ENCODE results near the gene ABHD3. TPM values are rescaled to one million over a fixed set of nuclear protein-coding genes. Genes with fewer than 3 reads are reported as not detected.
A peak's percentile ranks its signal among the peaks of the same experiment; 100 is the strongest.

The ABHD3 gene
- total and polyA plus RNA-seq, 7 experiments from 2014 or later = 21.9 to 53.1 (median 39.6) TPM

DNA sequence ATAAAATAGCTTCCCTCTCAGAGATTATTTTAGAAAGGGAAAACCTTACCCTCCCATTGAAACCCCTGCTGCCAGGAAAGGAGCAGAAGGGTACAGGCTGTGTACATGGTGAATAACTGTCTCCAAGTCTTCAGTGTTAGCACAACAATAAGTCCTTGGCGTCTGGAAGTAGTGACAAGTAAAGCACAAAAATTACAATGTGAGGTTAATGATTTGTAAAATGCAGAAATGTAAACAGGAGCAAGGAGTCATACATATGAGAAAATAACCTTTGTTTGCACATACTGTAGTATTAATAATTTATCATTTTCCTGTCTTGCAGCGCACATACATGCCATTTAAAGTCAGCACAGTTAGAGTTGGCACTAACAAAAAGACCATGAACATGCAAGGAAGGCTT, 40.5 kb downstream of the ABHD3 start:
- no peak overlapping the region for H3K27ac Mint-ChIP-seq
- intact Hi-C loops (cut with micrococcal nuclease) = no loop called here
- H3K27me3 Mint-ChIP-seq = no peaks in the 10 kb centered on the region
- Histone ChIP-seq H3K36me3 (ENCODE audit: control insufficient read depth in 2 of 3, insufficient read depth in 3 of 3, low read length in 3 of 3) (peaks cover 0 to 18% (median 0%) of the 10 kb centered on the region in 3 experiments), H3K9me3 (ENCODE audit: control insufficient read depth in 2 of 3, low read length in 3 of 3) (no peaks in the 10 kb centered on the region), H3K27me3 (ENCODE audit: control insufficient read depth in 2 of 2, insufficient read depth in 2 of 2, low read length in 2 of 2) (no peaks in the 10 kb centered on the region), H3K27ac (ENCODE audit: low read depth, low read length) (no peak overlapping the region), H3K4me3 (ENCODE audit: low read length) (no peak overlapping the region), H3K4me1 (ENCODE audit: control insufficient read depth in 2 of 2, insufficient read depth in 2 of 2, low read length in 2 of 2) (no peaks in the 10 kb centered on the region)
- H3K9me3 Mint-ChIP-seq = no peaks in the 10 kb centered on the region
- H3K4me3 Mint-ChIP-seq = no peak overlapping the region
- POLR2A ChIA-PET = interaction anchor here (1.5 kb wide), 1 partner anchor 12 kb away, joined by 3 read pairs; no protein-coding TSS in a partner anchor
- CTCF ChIA-PET = no interaction called here
- no peak for ATAC-seq
- no peak for DNase-seq
- H3K36me3 Mint-ChIP-seq = peaks cover 0 to 27% (median 11%) of the 10 kb centered on the region in 5 donors
- no peaks in the 10 kb centered on the region for H3K4me1 Mint-ChIP-seq

DNA sequence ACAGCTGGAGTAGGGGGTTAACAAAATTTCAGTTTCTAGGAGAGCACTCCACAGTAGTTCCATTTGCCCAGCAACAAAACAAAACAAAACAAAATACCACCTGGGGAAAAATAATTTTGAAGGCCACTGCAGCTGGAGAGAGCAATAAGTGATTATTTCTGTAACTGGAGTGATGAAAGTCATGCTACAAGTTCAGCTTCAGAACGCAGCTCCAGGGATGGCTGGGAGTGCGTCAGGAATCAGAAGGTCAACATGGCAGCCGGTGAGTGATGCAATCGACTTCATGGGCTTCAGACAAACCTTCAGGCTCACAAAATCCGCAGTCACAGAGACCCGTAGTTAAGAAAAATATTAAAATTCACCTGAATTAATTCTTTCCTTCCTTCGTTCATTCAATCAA, 41.0 kb downstream of the ABHD3 start:
- peaks cover 0 to 27% (median 11%) of the 10 kb centered on the region in 5 donors for H3K36me3 Mint-ChIP-seq
- POLR2A ChIA-PET = interaction anchor here (1.5 kb wide), 1 partner anchor 11 kb away, joined by 3 read pairs; no protein-coding TSS in a partner anchor
- H3K27me3 Mint-ChIP-seq = no peaks in the 10 kb centered on the region
- H3K9me3 ChIP-seq (ENCODE audit: control insufficient read depth in 2 of 3, low read length in 3 of 3) = no peaks in the 10 kb centered on the region
- no peaks in the 10 kb centered on the region for H3K4me1 ChIP-seq (ENCODE audit: control insufficient read depth in 2 of 2, insufficient read depth in 2 of 2, low read length in 2 of 2)
- no peak for DNase-seq
- intact Hi-C loops (cut with micrococcal nuclease) = no loop called here
- no peak for ATAC-seq
- no peak overlapping the region for H3K27ac Mint-ChIP-seq
- H3K9me3 Mint-ChIP-seq = no peaks in the 10 kb centered on the region
- H3K4me3 ChIP-seq (ENCODE audit: low read length) = no peak overlapping the region
- no peaks in the 10 kb centered on the region for H3K4me1 Mint-ChIP-seq
- H3K36me3 ChIP-seq (ENCODE audit: control insufficient read depth in 2 of 3, insufficient read depth in 3 of 3, low read length in 3 of 3) = peaks cover 0 to 19% (median 0%) of the 10 kb centered on the region in 3 experiments
- no peak overlapping the region for H3K27ac ChIP-seq (ENCODE audit: low read depth, low read length)
- CTCF ChIA-PET = no interaction called here
- H3K4me3 Mint-ChIP-seq = no peak overlapping the region
- H3K27me3 ChIP-seq (ENCODE audit: control insufficient read depth in 2 of 2, insufficient read depth in 2 of 2, low read length in 2 of 2) = no peaks in the 10 kb centered on the region

DNA sequence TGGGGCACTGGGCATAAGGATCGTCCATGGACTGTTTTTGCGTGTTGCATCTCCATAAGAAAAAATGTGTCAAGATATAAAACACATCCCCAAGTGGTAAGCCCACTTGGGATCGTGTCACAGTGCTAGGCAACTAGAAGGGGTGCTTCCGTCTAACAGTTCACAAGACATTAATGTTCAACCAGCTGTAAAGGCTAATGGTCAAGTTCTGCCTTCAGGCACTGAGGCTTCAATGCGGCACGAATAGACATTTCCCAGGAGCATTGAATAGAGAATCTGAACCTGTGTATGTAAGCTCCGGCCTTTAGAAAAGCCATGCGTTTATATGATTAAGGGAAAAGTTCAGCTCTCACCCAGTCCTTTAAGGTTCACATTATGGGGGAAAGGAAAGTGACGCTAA, 42.0 kb downstream of the ABHD3 start:
- H3K27me3 ChIP-seq (ENCODE audit: control insufficient read depth in 2 of 2, insufficient read depth in 2 of 2, low read length in 2 of 2) = no peaks in the 10 kb centered on the region
- peaks cover 0 to 27% (median 11%) of the 10 kb centered on the region in 5 donors for H3K36me3 Mint-ChIP-seq
- DNase-seq (no peak), ATAC-seq (no peak)
- H3K9me3 ChIP-seq (ENCODE audit: control insufficient read depth in 2 of 3, low read length in 3 of 3) = no peaks in the 10 kb centered on the region
- ChIA-PET CTCF (no interaction called here), POLR2A (interaction anchor here (1.5 kb wide), 1 partner anchor 10 kb away, joined by 3 read pairs; no protein-coding TSS in a partner anchor)
- no peaks in the 10 kb centered on the region for H3K27me3 Mint-ChIP-seq
- no peaks in the 10 kb centered on the region for H3K9me3 Mint-ChIP-seq
- H3K27ac Mint-ChIP-seq = no peak overlapping the region
- peaks cover 0 to 19% (median 0%) of the 10 kb centered on the region in 3 experiments for H3K36me3 ChIP-seq (ENCODE audit: control insufficient read depth in 2 of 3, insufficient read depth in 3 of 3, low read length in 3 of 3)
- intact Hi-C loops (cut with micrococcal nuclease) = no loop called here
- no peaks in the 10 kb centered on the region for H3K4me1 Mint-ChIP-seq
- no peaks in the 10 kb centered on the region for H3K4me1 ChIP-seq (ENCODE audit: control insufficient read depth in 2 of 2, insufficient read depth in 2 of 2, low read length in 2 of 2)
- H3K4me3 Mint-ChIP-seq = no peak overlapping the region
- no peak overlapping the region for H3K4me3 ChIP-seq (ENCODE audit: low read length)
- no peak overlapping the region for H3K27ac ChIP-seq (ENCODE audit: low read depth, low read length)

DNA sequence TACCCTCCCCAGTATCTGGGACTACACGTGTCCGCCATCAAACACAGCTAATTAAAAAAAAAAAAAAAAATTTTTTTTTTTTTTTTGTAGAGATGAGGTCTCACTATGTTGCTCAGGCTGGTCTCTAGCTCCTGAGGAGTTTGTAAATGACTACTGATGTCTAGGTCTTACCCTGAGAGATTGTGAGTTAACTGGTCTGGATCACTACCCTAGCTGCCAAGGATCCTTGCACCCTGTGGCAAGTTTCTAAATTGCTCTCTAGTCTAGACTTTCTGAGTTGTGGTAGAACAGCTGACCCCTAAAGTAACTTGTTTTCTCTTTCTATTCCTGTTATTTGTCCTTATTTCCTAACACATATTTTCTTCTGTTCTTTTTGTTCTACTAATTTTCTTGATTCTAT, 44.5 kb downstream of the ABHD3 start:
- Mint-ChIP-seq H3K4me3 (no peak overlapping the region), H3K27me3 (no peaks in the 10 kb centered on the region), H3K27ac (peak overlapping the region in 3 of 9 donors; percentile 25 to 60 (median 41)), H3K36me3 (peaks cover 0 to 38% (median 16%) of the 10 kb centered on the region in 5 donors), H3K9me3 (no peaks in the 10 kb centered on the region), H3K4me1 (peaks cover 0 to 3% (median 0%) of the 10 kb centered on the region in 7 donors)
- no peak for ATAC-seq
- no peaks in the 10 kb centered on the region for H3K27me3 ChIP-seq (ENCODE audit: control insufficient read depth in 2 of 2, insufficient read depth in 2 of 2, low read length in 2 of 2)
- CTCF ChIA-PET = no interaction called here
- POLR2A ChIA-PET = no interaction called here
- H3K4me1 ChIP-seq (ENCODE audit: control insufficient read depth in 2 of 2, insufficient read depth in 2 of 2, low read length in 2 of 2) = no peaks in the 10 kb centered on the region
- DNase-seq = no peak
- H3K36me3 ChIP-seq (ENCODE audit: control insufficient read depth in 2 of 3, insufficient read depth in 3 of 3, low read length in 3 of 3) = peaks cover 0 to 24% (median 0%) of the 10 kb centered on the region in 3 experiments
- no peak overlapping the region for H3K4me3 ChIP-seq (ENCODE audit: low read length)
- H3K27ac ChIP-seq (ENCODE audit: low read depth, low read length) = no peak overlapping the region
- intact Hi-C loops (cut with micrococcal nuclease) = no loop called here
- H3K9me3 ChIP-seq (ENCODE audit: control insufficient read depth in 2 of 3, low read length in 3 of 3) = no peaks in the 10 kb centered on the region

DNA sequence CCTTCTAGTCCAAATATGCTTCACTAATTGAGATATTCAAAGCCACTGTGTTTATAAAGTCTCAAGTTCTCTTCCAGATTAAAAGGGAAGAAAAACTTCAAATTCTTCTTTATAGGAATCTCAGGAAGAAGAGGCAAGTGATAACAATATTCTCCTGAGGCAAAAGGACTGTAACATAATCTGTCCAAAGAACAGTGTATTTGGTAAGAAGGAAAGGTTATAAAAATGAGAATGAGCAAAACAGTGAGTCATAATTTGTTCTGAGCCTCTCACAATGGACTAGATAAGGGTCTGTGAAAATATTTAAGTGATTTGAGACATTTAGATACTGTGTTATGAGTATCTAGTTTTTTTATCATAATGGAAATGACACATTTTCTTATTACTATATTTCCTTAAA, 48.2 kb downstream of the ABHD3 start:
- Mint-ChIP-seq H3K4me1 (peaks cover 0 to 3% (median 0%) of the 10 kb centered on the region in 7 donors), H3K36me3 (peaks cover 5 to 37% (median 25%) of the 10 kb centered on the region in 5 donors), H3K27me3 (no peaks in the 10 kb centered on the region), H3K4me3 (no peak overlapping the region), H3K27ac (peak overlapping the region in 3 of 9 donors; percentile 9 to 65 (median 33)), H3K9me3 (no peaks in the 10 kb centered on the region)
- Histone ChIP-seq H3K4me3 (ENCODE audit: low read length) (no peak overlapping the region), H3K9me3 (ENCODE audit: control insufficient read depth in 2 of 3, low read length in 3 of 3) (no peaks in the 10 kb centered on the region), H3K36me3 (ENCODE audit: control insufficient read depth in 2 of 3, insufficient read depth in 3 of 3, low read length in 3 of 3) (peaks cover 0 to 17% (median 0%) of the 10 kb centered on the region in 3 experiments), H3K27ac (ENCODE audit: low read depth, low read length) (no peak overlapping the region), H3K27me3 (ENCODE audit: control insufficient read depth in 2 of 2, insufficient read depth in 2 of 2, low read length in 2 of 2) (no peaks in the 10 kb centered on the region), H3K4me1 (ENCODE audit: control insufficient read depth in 2 of 2, insufficient read depth in 2 of 2, low read length in 2 of 2) (no peaks in the 10 kb centered on the region)
- DNase-seq (no peak), ATAC-seq (no peak)
- intact Hi-C loops (cut with micrococcal nuclease) = loop anchor here in 1 of 2 donors (10.0 kb wide), 1 partner anchor 48 kb away; the partner anchor contains the start of gene ABHD3
- ChIA-PET POLR2A (no interaction called here), CTCF (no interaction called here)

DNA sequence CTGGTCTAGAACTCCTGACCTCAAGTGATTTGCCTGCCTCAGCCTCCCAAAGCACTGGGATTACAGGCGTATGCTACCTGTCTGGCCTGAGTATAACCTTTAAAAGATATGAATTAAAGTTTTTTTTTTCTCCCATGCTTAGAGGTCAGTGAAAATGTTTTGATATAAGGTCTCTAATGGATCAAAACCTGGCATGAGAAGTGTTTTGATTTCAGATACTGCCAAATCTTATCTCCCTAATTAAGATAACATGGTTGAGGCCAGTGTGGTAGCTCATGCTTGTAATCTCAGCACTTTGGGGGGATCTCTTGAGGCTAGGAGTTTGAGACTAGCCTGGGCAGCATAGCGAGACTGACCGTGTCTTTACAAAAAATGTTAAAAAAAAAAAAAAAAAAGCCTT, 51.2 kb downstream of the ABHD3 start:
- no peak overlapping the region for H3K4me3 Mint-ChIP-seq

DNA sequence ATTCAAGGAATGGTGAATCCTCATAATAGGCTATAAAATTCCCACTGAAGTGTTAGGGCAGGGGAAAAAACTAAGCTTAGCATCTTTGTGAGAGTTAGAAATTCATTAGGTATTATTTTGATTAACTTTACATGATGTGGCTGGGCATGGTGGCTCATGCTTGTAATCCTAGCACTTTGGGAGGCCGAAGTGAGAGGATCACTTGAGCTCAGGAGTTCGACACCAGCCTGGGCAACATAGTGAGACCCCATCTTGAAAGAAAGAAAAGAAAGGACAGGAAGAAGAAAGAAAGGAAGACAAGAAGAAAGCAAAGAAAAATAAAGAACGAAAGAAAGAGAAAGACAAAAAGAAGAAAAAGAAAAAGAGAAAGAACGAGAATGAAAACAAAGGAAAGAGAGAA, 52.5 kb downstream of the ABHD3 start:
- no peak for DNase-seq
- Histone ChIP-seq H3K9me3 (ENCODE audit: control insufficient read depth in 2 of 3, low read length in 3 of 3) (no peaks in the 10 kb centered on the region), H3K4me3 (ENCODE audit: low read length) (no peak overlapping the region), H3K27me3 (ENCODE audit: control insufficient read depth in 2 of 2, insufficient read depth in 2 of 2, low read length in 2 of 2) (no peaks in the 10 kb centered on the region), H3K27ac (ENCODE audit: low read depth, low read length) (no peak overlapping the region), H3K4me1 (ENCODE audit: control insufficient read depth in 2 of 2, insufficient read depth in 2 of 2, low read length in 2 of 2) (no peaks in the 10 kb centered on the region), H3K36me3 (ENCODE audit: control insufficient read depth in 2 of 3, insufficient read depth in 3 of 3, low read length in 3 of 3) (peaks cover 0 to 14% (median 0%) of the 10 kb centered on the region in 3 experiments)
- Mint-ChIP-seq H3K4me3 (no peak overlapping the region), H3K36me3 (peaks cover 5 to 34% (median 23%) of the 10 kb centered on the region in 5 donors), H3K27me3 (no peaks in the 10 kb centered on the region), H3K9me3 (no peaks in the 10 kb centered on the region), H3K27ac (peak overlapping the region in 2 of 9 donors; percentile 28 to 83), H3K4me1 (peaks cover 0 to 3% (median 0%) of the 10 kb centered on the region in 7 donors)
- intact Hi-C loops (cut with micrococcal nuclease) = loop anchor here in 1 of 2 donors (10.0 kb wide), 1 partner anchor 53 kb away; the partner anchor contains the start of gene ABHD3
- ATAC-seq = no peak
- POLR2A ChIA-PET = interaction anchor here (1.1 kb wide), 1 partner anchor 11 kb away, joined by 3 read pairs; no protein-coding TSS in a partner anchor
- CTCF ChIA-PET = interaction anchor here (0.6 kb wide), 1 partner anchor 54 kb away, joined by 3 read pairs; no protein-coding TSS in a partner anchor

More for the DNA sequence above, 51.2 kb downstream of the ABHD3 start:
- peaks cover 5 to 33% (median 25%) of the 10 kb centered on the region in 5 donors for H3K36me3 Mint-ChIP-seq
- no peak overlapping the region for H3K27ac Mint-ChIP-seq
- no peaks in the 10 kb centered on the region for H3K9me3 Mint-ChIP-seq
- Histone ChIP-seq H3K36me3 (ENCODE audit: control insufficient read depth in 2 of 3, insufficient read depth in 3 of 3, low read length in 3 of 3) (peaks cover 0 to 14% (median 0%) of the 10 kb centered on the region in 3 experiments), H3K27ac (ENCODE audit: low read depth, low read length) (no peak overlapping the region), H3K4me3 (ENCODE audit: low read length) (no peak overlapping the region), H3K4me1 (ENCODE audit: control insufficient read depth in 2 of 2, insufficient read depth in 2 of 2, low read length in 2 of 2) (no peaks in the 10 kb centered on the region), H3K9me3 (ENCODE audit: control insufficient read depth in 2 of 3, low read length in 3 of 3) (no peaks in the 10 kb centered on the region), H3K27me3 (ENCODE audit: control insufficient read depth in 2 of 2, insufficient read depth in 2 of 2, low read length in 2 of 2) (no peaks in the 10 kb centered on the region)
- DNase-seq (no peak), ATAC-seq (no peak)
- intact Hi-C loops (cut with micrococcal nuclease) = loop anchor here in 1 of 2 donors (10.0 kb wide), 1 partner anchor 51 kb away; the partner anchor contains the start of gene ABHD3
- no peaks in the 10 kb centered on the region for H3K27me3 Mint-ChIP-seq
- H3K4me1 Mint-ChIP-seq = peaks cover 0 to 3% (median 0%) of the 10 kb centered on the region in 7 donors
- POLR2A ChIA-PET = interaction anchor here (0.6 to 0.7 kb wide), 3 partner anchors 22 to 542 kb away, joined by 3 to 4 read pairs (median 3); partner anchors contain the start of gene ROCK1
- CTCF ChIA-PET = no interaction called here
